Right ventricle myocardium inferior (tissue), 1 donor: ENCODE results near the gene ACD. TPM values are rescaled to one million over a fixed set of nuclear protein-coding genes. Genes with fewer than 3 reads are reported as not detected.
A peak's percentile ranks its signal among the peaks of the same experiment; 100 is the strongest.

Experiments
- ATAC-seq: fragments of 200-7000 bp; cut with Tn5 transposase; one replicate; pipeline ENCODE4 v1.9.1; 2020; ENCODE audit warnings: mild to moderate bottlenecking, moderate library complexity
- DNase-seq: peaks from one replicate; pipeline ENCODE4 v3.0.0; 2021; ENCODE audit errors: missing footprints
- intact Hi-C: fragments of 100-400 bp; cut with DNase I; formaldehyde crosslinking; loops from one replicate; pipeline ENCODE4 v1.11.0; 2022
- total RNA-seq: library from RNA; stranded (reverse); fragmentation: NEBNext Ultra II Directional; extraction: Animal tissue kit (Norgen Biotek cat#: 25700); gene quantifications from one replicate; pipeline ENCODE4 v1.2.1, GENCODE V29; 2021
- donor health status: DM: no; HTN: yes; CAD: no; lungs with severe emphysema.

ACD gene
- total RNA-seq, 1 donor from 2014 or later = 9.7 TPM

DNA sequence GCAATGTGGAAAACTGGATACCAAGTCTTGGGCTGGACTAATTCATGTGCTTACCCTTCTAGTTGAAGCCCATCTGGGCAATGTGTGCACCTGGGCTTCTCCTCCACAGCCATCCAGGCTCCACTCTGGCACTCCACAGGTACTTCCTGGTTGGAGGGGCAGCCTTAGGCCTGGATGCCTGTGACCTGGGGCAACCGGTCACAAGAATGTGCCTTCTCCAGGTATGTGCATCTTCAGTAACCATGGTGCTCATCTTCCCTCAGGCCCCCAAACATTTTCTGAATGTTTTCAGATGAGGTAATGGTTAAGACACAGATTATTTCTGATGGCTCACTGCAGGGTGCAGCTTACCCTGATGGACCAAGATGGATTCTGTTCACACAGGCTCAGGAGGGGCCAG is 17.7 kb upstream of the ACD start:
- intact Hi-C loops = no loop called here
- DNase-seq (no peak), ATAC-seq (no peak)

- DNase-seq (no peak), ATAC-seq (no peak)
- intact Hi-C loops = no loop called here
Observed at GRCh38 chr16:67676939-67677338, 16.9 kb upstream of the ACD start.

- intact Hi-C loops = no loop called here
- DNase-seq = no peak
- no peak for ATAC-seq
Observed at GRCh38 chr16:67676516-67676915, 16.5 kb upstream of the ACD start.

- DNase-seq = no peak
- ATAC-seq = no peak
- intact Hi-C loops = no loop called here
Observed at GRCh38 chr16:67675999-67676398, 15.9 kb upstream of the ACD start.

GRCh38 chr16:67675579-67675935 is 15.5 kb upstream of the ACD start:
- intact Hi-C loops = no loop called here
- ATAC-seq = no peak
- DNase-seq = no peak

- no peak for ATAC-seq
- DNase-seq = no peak
- intact Hi-C loops = loop anchor here (5.0 kb wide), 3 partner anchors 42 to 257 kb away; partner anchors contain the start of genes CTRL, GFOD2, RANBP10 and TSNAXIP1
Observed at GRCh38 chr16:67674851-67675578, 15.0 kb upstream of the ACD start.

- intact Hi-C loops = loop anchor here (2.0 to 5.0 kb wide), 4 partner anchors 43 to 367 kb away; partner anchors contain the start of genes CTRL, GFOD2, RANBP10 and TSNAXIP1
- DNase-seq (peak; percentile 85), ATAC-seq (peak; percentile 56)
Observed at GRCh38 chr16:67673712-67674580, 13.9 kb upstream of the ACD start.

- no peak for DNase-seq
- ATAC-seq = peak; percentile 28
- intact Hi-C loops = loop anchor here (2.0 to 5.0 kb wide), 4 partner anchors 44 to 368 kb away; partner anchors contain the start of genes CTRL, GFOD2, RANBP10 and TSNAXIP1
Observed at GRCh38 chr16:67672739-67673662, 12.9 kb upstream of the ACD start.

DNA sequence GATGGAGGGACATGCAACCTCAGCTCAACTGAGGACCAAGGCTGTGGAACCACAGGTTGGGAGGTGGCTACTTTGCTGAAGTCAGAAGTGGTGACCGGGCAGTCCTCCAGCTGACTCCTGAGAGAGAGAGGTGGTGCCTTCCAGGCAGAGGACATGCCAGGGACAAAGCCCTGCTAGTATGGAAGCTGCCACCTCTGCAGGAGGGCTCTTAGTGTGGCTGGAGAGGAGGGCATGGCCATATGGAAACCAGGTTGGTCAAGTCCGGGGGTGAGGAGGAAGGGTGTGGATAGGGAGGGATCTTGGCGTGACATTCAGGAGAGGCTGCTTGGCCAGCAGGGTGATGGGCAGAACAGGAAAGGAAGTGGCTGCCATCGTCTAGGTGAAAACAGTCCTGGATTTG is 12.2 kb upstream of the ACD start:
- ATAC-seq = no peak
- intact Hi-C loops = loop anchor here (2.0 to 5.0 kb wide), 4 partner anchors 45 to 368 kb away; partner anchors contain the start of genes CTRL, GFOD2, RANBP10 and TSNAXIP1
- no peak for DNase-seq

DNA sequence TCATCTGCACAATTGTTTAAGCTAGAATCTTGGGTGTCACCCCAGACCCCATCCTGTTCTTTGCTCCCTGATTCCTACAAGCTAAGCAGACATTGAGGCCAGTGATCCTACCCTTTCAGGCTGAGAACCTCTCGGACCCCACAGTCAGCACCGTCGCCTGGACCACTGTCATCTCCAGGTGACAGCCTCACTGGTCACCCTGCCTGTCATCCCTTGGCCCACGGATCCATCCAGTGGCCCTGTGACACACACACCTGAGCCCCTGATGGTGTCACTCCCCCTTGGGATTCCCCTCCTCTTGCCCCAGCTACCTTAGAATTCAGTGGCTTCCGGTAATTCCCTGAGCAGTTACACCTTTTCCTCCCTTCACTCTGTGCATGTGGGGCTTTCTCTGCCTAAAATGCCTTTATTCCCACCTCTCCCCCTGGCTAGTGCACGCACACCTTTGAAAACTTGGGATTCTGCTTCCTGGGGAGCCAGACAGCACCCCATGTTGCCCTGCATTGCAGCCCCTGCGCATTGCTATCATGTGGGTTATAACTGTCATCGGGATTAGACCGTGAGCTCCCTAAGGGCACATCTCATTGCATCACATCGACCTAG is 9.5 kb upstream of the ACD start:
- ATAC-seq (no peak), DNase-seq (no peak)
- intact Hi-C loops = loop anchor here (2.0 to 5.0 kb wide), 4 partner anchors 48 to 263 kb away; partner anchors contain the start of genes CTRL, GFOD2, RANBP10 and TSNAXIP1

GRCh38 chr16:67668495-67669157 is 8.6 kb upstream of the ACD start:
- ATAC-seq = no peak
- intact Hi-C loops = loop anchor here (2.0 kb wide), 1 partner anchor 148 kb away; no protein-coding TSS in a partner anchor

GRCh38 chr16:67667817-67668494 is 7.9 kb upstream of the ACD start:
- DNase-seq (peak; percentile 90), ATAC-seq (peak; percentile 91)
- intact Hi-C loops = loop anchor here (1.0 to 2.0 kb wide), 2 partner anchors 106 to 147 kb away; partner anchors contain the start of gene CTCF

More at GRCh38 chr16:67668495-67669157, 8.6 kb upstream of the ACD start:
- no peak for DNase-seq

GRCh38 chr16:67667453-67667816 is 7.4 kb upstream of the ACD start:
- ATAC-seq (no peak), DNase-seq (no peak)
- intact Hi-C loops = loop anchor here (1.0 kb wide), 1 partner anchor 105 kb away; the partner anchor contains the start of gene CTCF

DNA sequence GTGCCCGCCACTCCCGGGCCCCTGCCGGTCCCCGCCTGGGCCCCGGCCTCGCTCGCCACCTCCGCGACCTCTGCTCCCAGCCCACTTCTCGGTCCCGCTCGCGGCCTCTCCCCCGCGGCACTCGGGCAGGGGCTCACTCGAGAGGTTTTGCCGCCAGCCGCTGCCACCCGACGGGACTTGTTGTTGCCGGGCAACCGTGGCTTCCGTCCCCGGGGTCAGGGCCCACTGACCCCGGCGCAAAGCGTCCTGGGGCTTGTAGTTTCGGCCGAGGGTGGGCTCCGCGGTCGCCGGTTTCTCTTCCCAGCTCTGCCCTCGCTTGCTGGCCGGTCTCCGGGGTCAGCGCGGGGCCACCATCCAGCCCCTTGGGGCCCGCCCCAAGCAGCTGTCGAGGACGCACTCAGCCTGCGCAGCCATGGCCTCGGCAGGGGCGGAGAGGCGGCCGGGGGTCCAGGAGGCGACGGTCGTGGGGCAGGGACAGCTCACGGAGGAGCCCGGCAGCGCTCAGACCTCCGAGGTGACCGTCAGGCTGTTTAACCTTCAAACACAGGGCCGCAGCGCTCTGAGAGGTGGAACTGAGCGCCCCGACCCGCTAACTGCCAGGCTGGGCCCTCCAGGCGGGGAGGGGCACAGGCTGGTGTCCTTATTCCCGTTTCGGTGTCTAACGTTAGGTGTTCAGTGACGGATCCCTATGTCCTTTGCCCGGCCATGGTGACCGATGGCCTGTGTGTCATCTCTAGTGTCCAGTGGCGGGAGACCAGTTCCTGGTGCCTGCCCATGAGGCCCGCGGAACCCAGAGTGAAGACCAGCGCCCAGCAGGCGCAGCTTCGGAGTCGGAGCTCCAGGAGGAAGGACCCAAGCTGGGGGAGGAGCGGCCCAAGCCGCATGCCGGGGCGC is 6.7 kb upstream of the ACD start, which contains the start of the genes C16orf86 and ENKD1:
Gene C16orf86, plus strand, starts transcription at position 256 of the 894 bp plus-strand sequence. Its CDS starts 157 bp downstream, at position 413.
Gene ENKD1, minus strand, starts transcription at position 192 of the 894 bp plus-strand sequence. CDS start 308 bp downstream, outside the sequence.
- peak; percentile 75 for ATAC-seq
- intact Hi-C loops = loop anchor here (1.0 kb wide), 1 partner anchor 105 kb away; the partner anchor contains the start of gene CTCF
- peak; percentile 95 for DNase-seq

GRCh38 chr16:67666032-67666551 is 6.0 kb upstream of the ACD start:
- ATAC-seq (no peak), DNase-seq (no peak)
- intact Hi-C loops = no loop called here
